H4 (cell line): ENCODE measurements around the gene NRG4. TPM values are rescaled to one million over a fixed set of nuclear protein-coding genes. Genes with fewer than 3 reads are reported as not detected.
A peak's percentile ranks its signal among the peaks of the same experiment; 100 is the strongest.
"Not testable (repeated sequence)": the region's sequence is repeated elsewhere in the genome, so short reads cannot be mapped to it uniquely, and the experiment has no call there.

Experiments used
- DNase-seq: peaks from one replicate; pipeline ENCODE4 v3.0.0-alpha.2; 2015; ENCODE audit warnings: low spot score
- total RNA-seq: library from RNA; depleted of rRNA; stranded (reverse); fragments of >200 nt; shearing (Covaris generic); gene quantifications from 2 replicates; pipeline ENCODE4 v1.2.3, GENCODE V29; 2014; rRNA removed

The NRG4 gene, protein sequence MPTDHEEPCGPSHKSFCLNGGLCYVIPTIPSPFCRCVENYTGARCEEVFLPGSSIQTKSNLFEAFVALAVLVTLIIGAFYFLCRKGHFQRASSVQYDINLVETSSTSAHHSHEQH
- 7.8 and 13.9 TPM in 2 replicates for total RNA-seq

DNA sequence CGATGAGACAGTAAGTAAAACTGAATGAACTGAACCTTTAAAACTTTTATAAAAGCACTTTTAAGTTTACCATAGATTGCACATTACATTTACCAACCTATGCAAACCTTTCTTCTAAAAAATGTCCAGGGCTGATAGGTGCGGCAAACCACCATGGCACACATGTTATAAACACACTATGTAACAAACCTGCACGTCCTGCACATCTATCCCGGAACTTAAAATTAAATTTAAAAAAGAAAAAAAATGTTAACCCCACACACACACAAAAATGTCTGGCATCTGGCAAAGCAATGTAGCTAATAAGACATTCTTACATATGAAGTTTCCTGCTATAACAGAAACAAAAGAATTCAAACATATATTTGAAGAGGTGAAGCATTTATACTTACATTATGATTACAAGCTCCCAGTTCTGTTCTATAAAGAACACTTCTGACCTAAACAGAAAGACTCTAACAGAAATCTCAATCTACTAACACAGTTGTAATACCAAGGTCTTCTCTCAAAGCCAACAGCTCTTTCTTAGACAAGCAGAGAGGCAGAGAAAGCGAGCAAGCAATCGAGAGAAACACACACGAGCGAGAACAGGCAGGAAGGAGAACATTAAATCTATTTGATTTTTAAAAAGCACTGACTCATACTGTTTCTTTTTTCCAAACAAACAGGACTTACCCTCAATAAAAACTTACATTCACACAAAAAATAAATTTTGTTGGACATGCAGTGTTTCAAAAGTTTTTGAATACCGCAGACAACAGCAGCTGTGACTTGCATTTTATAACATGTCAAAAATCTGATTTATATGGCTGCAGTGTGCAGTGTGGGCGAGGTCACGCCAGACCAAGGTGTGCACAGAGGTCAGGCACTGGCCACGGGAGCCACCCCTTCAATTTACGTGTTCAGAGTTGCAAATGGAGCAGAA, at the start of gene NRG4:
Gene NRG4 (minus strand): TSS at position 798 of the 925 bp plus-strand sequence. CDS start 1,194 bp downstream, outside the sequence.
- peak; percentile 33 for DNase-seq

DNA sequence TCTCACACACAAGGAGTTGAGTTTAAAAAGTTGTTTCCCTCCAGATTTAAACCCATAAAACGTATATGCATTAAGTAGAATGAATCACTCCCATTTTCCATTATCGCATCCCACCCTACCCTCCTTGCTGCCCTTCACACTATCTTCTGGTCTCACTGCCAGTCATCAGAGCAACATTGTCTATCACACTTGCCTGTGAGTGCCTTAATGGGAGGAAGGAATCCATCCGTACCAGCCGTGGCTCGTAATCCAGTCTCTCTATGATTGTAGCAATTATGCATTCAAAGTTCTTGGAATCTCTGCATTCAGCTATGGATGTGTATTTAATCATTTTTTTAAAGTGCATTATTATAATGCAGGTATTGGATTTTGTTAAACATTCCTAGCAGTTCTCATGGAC, 49.5 kb upstream of the NRG4 start:
- no peak for DNase-seq

GRCh38 chr15:76060118-76060989, 48.1 kb upstream of the NRG4 start:
- no peak for DNase-seq

- DNase-seq: no peak
Measured at GRCh38 chr15:76059320-76060117, 47.3 kb upstream of the NRG4 start, which contains the start of gene TMEM266. TSS of gene TMEM266 (plus strand) at chr15:76059985. CDS start at chr15:76134264, 74,279 bp downstream.

GRCh38 chr15:76058714-76059319, 46.6 kb upstream of the NRG4 start:
- DNase-seq: peak; percentile 18

DNA sequence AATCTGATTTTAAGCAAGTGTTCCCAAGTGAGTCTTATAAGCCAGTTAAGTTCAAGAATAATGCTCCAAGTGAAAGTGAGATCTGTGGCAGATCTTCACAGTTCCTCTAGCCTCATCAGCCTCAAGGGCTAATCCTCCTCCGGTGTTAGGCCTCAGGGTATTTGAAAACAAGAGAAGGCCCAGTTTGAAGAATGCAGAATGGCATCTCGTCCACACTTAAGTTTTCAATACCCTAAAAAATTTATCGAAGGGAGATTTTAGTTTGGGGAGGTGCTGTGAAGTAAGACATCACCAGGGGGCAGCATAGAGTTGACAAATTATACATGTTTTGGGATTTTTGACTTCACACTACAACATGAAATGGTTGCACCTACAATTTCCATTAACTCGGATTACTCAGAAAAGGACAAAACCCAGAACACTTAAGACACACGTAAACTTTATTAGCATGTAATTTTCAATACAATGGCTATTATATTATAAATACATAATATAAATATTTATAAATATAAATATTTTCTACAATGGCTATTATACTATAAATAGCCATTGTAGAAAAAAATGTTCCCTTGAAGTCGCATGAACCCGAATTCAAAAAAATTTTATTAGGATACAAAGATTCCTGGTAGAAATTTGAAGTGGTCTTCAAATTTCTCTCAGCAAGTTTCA, 45.2 kb upstream of the NRG4 start:
- DNase-seq: no peak

GRCh38 chr15:76056931-76057330, 44.7 kb upstream of the NRG4 start:
- DNase-seq: no peak

DNA sequence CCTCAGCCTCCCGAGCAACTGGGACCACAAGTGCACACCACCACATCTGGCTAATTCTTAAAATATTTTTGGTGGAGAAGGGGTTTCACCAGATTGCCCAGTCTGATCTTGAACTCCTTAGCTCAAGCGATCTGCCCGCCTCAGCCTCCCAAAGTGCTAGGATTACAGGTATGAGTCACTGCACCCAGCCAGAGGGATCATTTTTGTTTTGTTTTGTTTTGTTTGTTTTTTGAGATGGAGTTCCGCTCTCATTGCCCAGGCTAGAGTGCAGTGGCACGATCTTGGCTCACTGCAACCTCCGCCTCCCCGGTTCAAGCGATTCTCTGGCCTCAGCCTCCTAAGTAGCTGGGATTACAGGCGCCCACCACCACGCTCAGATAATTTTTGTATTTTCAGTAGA, 42.0 kb upstream of the NRG4 start:
- DNase-seq: not testable (repeated sequence)

DNA sequence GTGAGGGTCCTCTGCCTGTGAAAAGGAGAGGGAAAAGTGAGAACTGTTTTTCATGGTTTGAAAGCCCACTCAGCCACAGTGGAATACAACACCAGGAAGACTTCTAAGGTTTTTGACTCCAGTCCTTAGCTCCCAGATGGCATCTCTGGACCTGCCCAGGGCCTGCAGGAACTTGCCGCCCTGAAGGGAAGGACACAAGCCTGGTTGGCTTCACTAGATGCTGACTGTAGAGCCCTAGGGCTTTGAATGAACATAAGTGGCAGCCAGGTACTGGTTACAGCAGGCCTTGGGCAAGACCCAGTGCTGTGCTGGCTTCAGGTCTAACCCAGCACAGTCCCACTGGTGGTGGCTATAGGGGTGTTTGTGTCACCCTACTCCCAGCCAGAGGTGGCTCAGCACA, 26.3 kb upstream of the NRG4 start:
- no peak for DNase-seq

DNA sequence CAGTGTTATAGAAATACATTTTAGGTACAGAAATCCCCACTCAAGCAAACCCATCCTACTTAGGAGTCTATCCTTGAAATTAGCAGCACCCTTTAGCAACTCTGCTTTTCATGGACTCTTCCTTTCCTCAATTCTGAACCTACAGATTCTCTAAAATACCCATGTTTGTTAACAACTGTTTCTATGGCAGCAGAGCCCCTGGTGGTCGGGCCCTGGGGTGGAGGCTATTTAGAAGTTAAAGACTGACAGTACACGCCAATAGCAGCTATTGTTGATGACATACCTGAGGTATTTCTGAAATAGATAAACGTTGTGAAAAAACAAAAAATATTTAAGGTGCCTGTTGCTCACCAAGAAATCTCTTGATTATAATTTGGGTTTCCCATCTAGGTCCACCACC, 23.4 kb upstream of the NRG4 start:
- DNase-seq: no peak

- DNase-seq: no peak
Measured at GRCh38 chr15:76034111-76034510, 21.9 kb upstream of the NRG4 start.

- DNase-seq: no peak
Measured at GRCh38 chr15:76033438-76033837, 21.2 kb upstream of the NRG4 start.

GRCh38 chr15:76032046-76032445, 19.8 kb upstream of the NRG4 start:
- no peak for DNase-seq

- no peak for DNase-seq
Measured at GRCh38 chr15:76024021-76024768, 12.0 kb upstream of the NRG4 start.

DNA sequence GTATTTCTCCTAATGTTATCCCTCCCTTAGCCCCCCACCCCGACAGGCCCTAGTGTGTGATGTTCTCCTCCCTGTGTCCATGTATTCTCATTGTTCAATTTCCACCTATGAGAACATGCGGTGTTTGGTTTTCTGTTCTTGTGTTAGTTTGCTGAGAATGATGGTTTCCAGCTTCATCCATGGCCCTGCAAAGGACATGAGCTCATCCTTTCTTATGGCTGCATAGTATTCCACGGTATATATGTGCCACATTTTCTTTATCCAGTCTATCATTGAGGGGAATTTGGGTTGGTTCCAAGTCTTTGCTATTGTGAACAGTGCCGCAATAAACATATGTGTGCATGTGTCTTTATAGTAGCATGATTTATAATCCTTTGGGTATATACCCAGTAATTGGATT, 1.2 kb upstream of the NRG4 start:
- DNase-seq: not testable (repeated sequence)

GRCh38 chr15:76010613-76011012, 1.6 kb downstream of the NRG4 start:
- no peak for DNase-seq

DNA sequence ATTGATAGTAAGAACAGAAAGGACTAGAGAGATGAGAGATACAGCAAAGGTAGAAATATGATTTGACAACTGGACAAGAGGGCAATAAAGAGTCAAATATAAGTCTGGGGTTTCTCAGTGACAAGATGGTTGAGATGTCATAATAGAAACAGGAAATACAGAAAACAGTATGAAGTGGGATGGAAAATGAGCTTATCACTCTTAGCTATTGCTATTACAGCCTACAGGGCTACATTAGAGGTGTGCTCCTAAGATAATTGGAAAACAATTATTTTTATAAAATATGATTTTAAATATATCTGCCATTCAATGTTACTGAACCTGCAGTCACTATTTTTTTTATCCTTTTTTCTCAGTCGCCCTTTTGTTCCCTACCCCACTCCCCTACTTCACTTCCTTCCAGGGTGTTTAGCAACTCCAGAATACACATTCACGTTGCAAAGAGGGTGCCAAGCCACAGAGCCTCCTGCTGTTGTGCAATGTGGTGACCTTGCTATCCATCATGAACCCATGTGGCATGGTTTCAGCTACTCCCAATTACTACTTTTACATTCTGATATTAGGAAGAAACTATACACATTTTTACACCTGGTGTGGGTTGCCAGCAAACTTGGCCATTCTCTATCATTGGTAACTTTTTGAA, 6.0 kb downstream of the NRG4 start:
- DNase-seq: peak; percentile 40

DNA sequence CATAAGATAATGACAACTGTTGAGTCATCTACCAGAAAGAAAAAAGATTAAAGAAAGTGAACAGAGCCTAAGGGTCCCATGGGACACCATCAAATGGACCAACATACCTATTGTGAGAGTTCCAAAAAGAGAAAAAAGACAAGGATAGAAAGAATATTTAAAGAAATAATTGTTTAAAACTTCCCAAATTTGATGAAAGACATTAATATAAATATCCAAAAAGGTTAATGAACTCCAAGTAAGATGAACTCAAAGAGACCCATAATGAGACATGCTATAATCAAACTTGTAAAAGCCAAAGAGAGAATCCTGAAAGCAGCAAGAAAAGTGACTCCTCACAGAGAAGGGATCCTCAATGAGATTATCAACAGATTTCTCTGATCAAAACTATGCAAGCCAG, 8.9 kb downstream of the NRG4 start:
- no peak for DNase-seq

DNA sequence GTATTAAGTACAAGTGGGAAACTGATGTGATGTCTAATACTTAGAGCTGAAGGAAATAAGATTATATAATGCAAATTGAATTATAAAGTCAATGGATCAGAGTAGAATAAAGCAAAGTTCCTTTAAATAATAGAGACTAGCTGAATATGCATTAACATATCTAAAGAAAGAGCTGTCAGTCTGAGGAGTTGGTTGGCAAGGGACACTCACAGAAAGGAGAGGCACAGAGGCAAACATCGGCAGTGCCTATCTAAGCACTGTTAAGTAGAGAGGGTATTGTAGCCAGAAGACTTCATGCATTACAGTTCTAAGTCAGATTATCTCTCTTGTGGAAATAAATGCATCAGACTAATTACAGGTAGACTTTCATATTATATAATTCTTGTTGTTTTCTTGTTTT, 16.6 kb downstream of the NRG4 start:
- DNase-seq: no peak
